ENCODE results near the gene CELF5. TPM values are rescaled to one million over a fixed set of nuclear protein-coding genes. Genes with fewer than 3 reads are reported as not detected.

The CELF5 gene
- total and polyA plus RNA-seq, 10 of the 15 experiments (the other 5 are each of a cell fraction or from before 2014, with no cell fraction given) = 0.01 to 0.04 TPM; not detected in 8

- no peak for TF ChIP-seq PAX8 (IDR thresholded peaks at IDR 0.05)
- no peak for TF ChIP-seq CREB1 (IDR thresholded peaks at IDR 0.05; ENCODE audit: low read depth)
- TF ChIP-seq MAX (IDR thresholded peaks at IDR 0.05; ENCODE audit: low read depth, low read length) = no peak
- TF ChIP-seq SRF (IDR thresholded peaks at IDR 0.05; ENCODE audit: low read depth in 2 of 2, low read length in 2 of 2) = no peak
- no peak for TF ChIP-seq SPI1 (IDR thresholded peaks at IDR 0.05; ENCODE audit: borderline replicate concordance, insufficient read depth, low read depth, low read length)
- no peak for TF ChIP-seq GABPA (IDR thresholded peaks at IDR 0.05; ENCODE audit: low read depth)
- TF ChIP-seq MTA2 (IDR thresholded peaks at IDR 0.05; ENCODE audit: low read depth) = no peak; the same call in 1 of the 2 replicates
- TF ChIP-seq PRDM15 (CRISPR knock-in tag; IDR thresholded peaks at IDR 0.05) = no peak
- TF ChIP-seq BCL11A (IDR thresholded peaks at IDR 0.05; ENCODE audit: low read depth, low read length) = no peak
- no peak for TF ChIP-seq RELA (IDR thresholded peaks at IDR 0.05; ENCODE audit: borderline replicate concordance, partially characterized antibody)
- no peak; the same call in 1 of the 2 replicates for TF ChIP-seq YY1 (IDR thresholded peaks at IDR 0.05; ENCODE audit: low read depth, low read length)
- TF ChIP-seq SREBF1 (IDR thresholded peaks at IDR 0.05; ENCODE audit: low read length) = no peak
- TF ChIP-seq HDAC6 (IDR thresholded peaks at IDR 0.05; ENCODE audit: unreplicated experiment) = no peak
- TF ChIP-seq KLF5 (IDR thresholded peaks at IDR 0.05; ENCODE audit: partially characterized antibody) = no peak
- TF ChIP-seq WRNIP1 (IDR thresholded peaks at IDR 0.05; ENCODE audit: borderline replicate concordance, low read depth, low read length) = no peak
- TF ChIP-seq JUND (IDR thresholded peaks at IDR 0.05; ENCODE audit: low read depth, low read length) = no peak
- no peak for TF ChIP-seq HSF1 (IDR thresholded peaks at IDR 0.05; ENCODE audit: low read depth, low read length)
- no peak for TF ChIP-seq IKZF2 (IDR thresholded peaks at IDR 0.05)
- no peak for TF ChIP-seq BMI1 (IDR thresholded peaks at IDR 0.05; ENCODE audit: borderline replicate concordance)
- TF ChIP-seq ETV6 (conservative IDR thresholded peaks at IDR 0.05 in 1 of 2, IDR thresholded peaks at IDR 0.05 in 1 of 2; ENCODE audit: borderline replicate concordance in 1 of 2, low read depth in 1 of 2) = no peak
- no peak for TF ChIP-seq MYB (IDR thresholded peaks at IDR 0.05; ENCODE audit: borderline replicate concordance, low read depth, low read length)
- no peak for TF ChIP-seq ATF3 (IDR thresholded peaks at IDR 0.05; ENCODE audit: borderline replicate concordance, extremely low read depth, low read depth, low read length)
- no peak for TF ChIP-seq NFIC (IDR thresholded peaks at IDR 0.05; ENCODE audit: low read depth, low read length)
- no peak for TF ChIP-seq CHD1 (IDR thresholded peaks at IDR 0.05; ENCODE audit: low read depth, low read length)
- no peak for TF ChIP-seq ZNF217 (IDR thresholded peaks at IDR 0.05)
Measured at GRCh38 chr19:3178377-3178972, 46.0 kb upstream of the CELF5 start, which contains the start of gene S1PR4 (continued).
